HG03571 (cell line): Measurements from ENCODE around the gene GAPVD1.
A peak's percentile ranks its signal among the peaks of the same experiment; 100 is the strongest.

Experiments
- ATAC-seq: cut with Tn5 transposase; IDR thresholded peaks from one replicate; pipeline ENCODE4 v1.9.1; 2021; ENCODE audit not compliant: unreplicated experiment

Gene GAPVD1

GRCh38 chr9:125405938-125406809, 144.5 kb downstream of the GAPVD1 start:
- ATAC-seq, result no peak

- ATAC-seq, result no peak
Observed at GRCh38 chr9:125406810-125407087, 145.1 kb downstream of the GAPVD1 start.

- no peak for ATAC-seq
Observed at GRCh38 chr9:125407432-125407973, 145.9 kb downstream of the GAPVD1 start.

DNA sequence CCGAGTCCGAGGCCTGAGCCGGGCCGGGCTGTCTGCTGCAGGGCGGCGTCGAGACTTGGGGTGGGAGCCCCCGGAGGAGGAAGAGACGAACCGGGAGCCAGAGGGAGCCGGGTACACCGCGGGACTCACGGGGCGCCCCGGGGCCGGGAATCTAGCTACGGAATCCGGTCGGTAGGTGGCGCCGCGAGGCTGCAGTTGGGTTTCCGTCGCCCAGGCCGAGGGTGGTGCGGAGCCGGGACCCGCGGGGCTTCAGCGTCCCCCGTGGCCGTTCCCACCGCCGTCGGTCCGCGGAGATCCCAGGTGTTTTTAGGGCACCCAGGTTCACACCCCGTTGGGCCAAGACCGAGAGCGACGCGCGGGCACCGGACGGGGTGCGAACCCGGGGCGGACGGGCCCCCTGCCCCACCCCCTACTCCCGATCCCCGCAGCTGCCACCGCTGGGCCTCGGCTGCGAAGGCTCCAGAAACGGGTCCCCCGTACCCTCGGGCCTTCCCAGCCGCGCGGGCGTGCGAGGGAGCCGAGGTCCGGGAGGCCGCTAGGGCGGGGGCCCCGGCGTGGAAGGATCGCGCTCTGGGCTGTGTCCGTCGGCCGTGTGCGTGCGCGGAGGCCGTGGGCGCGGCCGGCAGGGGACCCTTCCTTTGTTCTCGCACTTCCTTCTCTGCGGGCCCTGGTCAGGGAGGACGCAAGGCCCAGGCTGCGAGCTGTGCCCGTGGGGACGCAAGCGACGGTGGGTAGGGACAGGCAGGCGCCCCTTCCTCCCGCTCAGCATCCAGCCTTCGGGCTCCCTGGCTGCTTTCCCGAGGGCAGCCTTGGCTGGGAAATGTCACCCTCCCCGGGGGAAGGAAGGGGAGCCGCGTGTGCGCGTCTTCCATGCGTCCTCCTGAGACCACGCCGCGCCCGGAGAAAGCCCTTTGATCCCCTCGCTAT, 146.6 kb downstream of the GAPVD1 start:
- ATAC-seq, result peak; percentile 65

- ATAC-seq, result no peak
Observed at GRCh38 chr9:125409217-125409636, 147.6 kb downstream of the GAPVD1 start.

DNA sequence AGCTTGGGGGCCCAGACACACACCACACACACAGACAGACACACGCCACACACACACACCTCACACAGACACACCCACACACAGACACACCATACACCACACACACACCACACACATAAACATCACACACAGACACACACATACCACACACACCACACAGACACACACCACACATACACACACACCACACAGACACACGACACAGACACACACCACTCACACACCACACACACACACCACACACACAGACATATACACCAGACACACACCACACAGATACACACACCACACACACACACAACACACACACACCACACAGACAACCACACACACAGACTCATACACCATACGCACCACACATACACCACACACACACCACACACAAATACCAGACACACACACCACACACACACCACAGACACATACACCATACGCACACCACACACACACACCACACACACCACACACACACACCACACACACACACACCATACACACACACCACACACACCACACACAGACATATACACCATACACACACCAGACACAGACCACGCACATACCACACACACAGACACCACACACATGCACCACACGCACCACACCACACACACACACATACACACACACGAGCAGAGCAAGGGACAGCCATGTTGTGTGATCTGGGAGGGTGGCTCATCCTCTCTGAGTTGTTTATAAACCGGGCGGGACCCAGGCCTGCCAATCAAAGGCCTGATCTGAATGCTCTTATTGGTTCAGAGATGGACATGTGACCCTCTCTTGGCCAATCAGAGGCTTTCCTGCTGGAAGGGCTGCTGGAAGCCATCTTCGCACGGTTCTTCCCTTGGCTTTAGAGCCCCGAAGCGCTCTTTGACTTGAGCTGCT, 148.3 kb downstream of the GAPVD1 start:
- ATAC-seq, result no peak

GRCh38 chr9:125410522-125410894, 148.9 kb downstream of the GAPVD1 start:
- no peak for ATAC-seq

DNA sequence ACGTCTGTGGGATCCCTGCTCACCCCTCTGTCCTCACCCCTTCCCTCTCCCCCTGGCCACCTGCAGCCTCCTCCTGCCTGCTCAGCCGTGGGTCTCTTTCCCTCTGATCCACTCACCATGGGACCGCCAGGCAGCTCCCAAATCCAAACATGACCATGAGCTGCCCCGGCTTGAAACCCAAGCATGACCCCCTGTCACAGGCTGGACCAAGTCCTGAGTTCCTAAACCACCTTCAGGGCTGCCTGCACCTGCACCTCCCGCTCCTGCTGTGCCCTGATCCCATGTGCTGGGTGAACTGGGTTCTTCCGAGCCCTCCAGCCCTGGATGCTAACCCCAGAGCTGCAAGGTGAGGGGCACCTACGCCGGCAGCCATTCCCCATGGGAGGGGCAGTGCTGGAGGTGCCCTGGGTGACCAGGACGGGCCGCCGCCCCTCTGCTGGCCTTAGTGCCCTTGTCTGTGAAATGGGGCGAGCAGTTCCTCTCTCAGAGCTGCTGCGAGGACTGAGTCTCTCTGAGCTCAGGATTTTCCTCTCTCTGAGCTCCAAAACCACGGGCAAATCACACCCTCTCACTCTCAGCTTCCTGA, 149.6 kb downstream of the GAPVD1 start:
- no peak for ATAC-seq

DNA sequence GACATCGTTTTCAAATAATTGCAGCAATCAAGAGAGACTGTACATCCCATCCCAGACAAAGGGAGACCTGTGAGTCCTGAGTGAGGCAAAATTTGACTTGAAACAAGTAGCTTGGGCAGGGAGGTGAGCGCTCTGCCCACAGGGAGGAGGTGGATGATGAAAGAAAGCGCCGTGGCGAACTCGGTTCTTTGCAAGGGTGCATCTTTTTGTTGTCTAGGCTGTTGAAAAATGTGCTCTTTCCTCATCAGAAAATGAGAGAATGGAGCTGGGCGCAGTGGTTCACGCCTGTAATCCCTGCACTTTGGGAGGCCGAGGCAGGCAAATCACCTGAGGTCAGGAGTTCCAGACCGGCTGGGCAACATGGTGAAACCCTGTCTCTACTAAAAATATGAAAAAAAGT, 150.5 kb downstream of the GAPVD1 start:
- no peak for ATAC-seq

DNA sequence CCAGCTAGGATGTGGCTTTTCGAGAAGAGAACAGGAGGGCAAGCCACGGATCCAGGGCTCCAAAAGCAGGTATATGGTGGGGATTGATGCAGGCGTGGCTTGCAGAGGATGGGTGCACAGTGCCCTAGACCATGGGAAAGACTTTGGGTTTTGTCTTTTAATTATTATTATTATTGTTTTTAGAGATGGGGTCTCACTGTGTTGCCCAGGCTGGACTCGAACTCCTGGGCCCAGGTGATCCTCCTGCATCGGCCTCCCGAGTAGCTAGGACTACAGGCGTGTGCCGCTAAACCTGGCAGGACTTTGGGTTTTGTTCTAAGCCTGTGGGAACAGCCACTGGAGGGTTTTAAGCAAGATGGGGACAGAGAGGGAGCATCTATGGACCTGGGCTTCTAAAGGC, 152.0 kb downstream of the GAPVD1 start:
- no peak for ATAC-seq

- ATAC-seq, result no peak
Observed at GRCh38 chr9:125415583-125416460, 154.2 kb downstream of the GAPVD1 start.

DNA sequence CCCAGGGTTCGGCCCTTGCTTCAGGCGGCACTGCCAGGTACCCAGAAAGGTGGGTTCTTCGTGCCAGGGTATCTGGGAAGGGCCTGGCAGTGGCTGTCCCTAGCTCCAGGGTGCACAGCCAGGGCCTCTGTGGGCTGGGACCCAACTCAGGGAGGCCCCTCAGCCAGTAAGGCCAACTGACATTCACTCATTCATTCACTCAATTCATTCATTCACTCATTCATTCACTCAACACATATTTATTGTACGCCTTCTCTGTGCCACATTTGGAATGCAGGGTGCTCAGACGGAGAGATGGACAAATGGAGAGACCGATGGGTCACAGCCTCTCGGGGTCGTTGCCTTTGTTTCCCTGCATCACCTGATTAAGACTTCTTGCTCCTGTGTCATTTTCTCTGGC, 154.9 kb downstream of the GAPVD1 start:
- ATAC-seq, result no peak
